H1 (cell line): Measurements from ENCODE around the gene CPD. TPM values are rescaled to one million over a fixed set of nuclear protein-coding genes. Genes with fewer than 3 reads are reported as not detected.

Experiments
- CTCF ChIA-PET: fragments of 300-600 bp; sonication (Branson Sonifier 250); formaldehyde crosslinking; loops from one replicate; lab custom pipeline; 2021; ENCODE audit not compliant: partially characterized antibody; lab: Charles Lee
- POLR2A ChIA-PET: fragments of 300-600 bp; sonication (Branson Sonifier 250); formaldehyde crosslinking; loops from one replicate; lab custom pipeline; 2021; ENCODE audit warnings: inconsistent platforms; ENCODE audit not compliant: partially characterized antibody; lab: Charles Lee
- DNase-seq, 2 experiments: peaks; one replicate each; pipeline versions ENCODE4 v3.0.0 to v3.0.0-alpha.2; 2010 to 2022; ENCODE audit warnings: low spot score in 2 of 2, low read depth in 1 of 2, mixed read lengths in 1 of 2
- FAIRE-seq: peaks from 2 replicates; lab custom pipeline; 2011; peaks lifted over from hg19 to GRCh38; lab: Jason Lieb, UNC
- H2AFZ ChIP-seq: 2 replicates; pipeline ENCODE4 v1.8.1; 2012; ENCODE audit warnings: low read length, inconsistent platforms
- H2AK5ac ChIP-seq: 2 replicates; pipeline ENCODE4 v1.6.1; 2013; ENCODE audit warnings: low read depth, low read length
- H2BK120ac ChIP-seq: replicated peaks from 2 replicates; pipeline ENCODE3; 2013; ENCODE audit warnings: low read depth, low read length, inconsistent platforms
- H2BK12ac ChIP-seq: 2 replicates; pipeline ENCODE4 v1.6.1; 2013; ENCODE audit warnings: low read depth, low read length
- H2BK15ac ChIP-seq: 2 replicates; pipeline ENCODE4 v1.6.1; 2013; ENCODE audit warnings: low read length
- H2BK20ac ChIP-seq: 2 replicates; pipeline ENCODE4 v1.6.1; 2013; ENCODE audit warnings: low read length
- H2BK5ac ChIP-seq: 2 replicates; pipeline ENCODE4 v1.6.1; 2013; ENCODE audit warnings: low read depth, low read length
- H3K14ac ChIP-seq: 2 replicates; pipeline ENCODE4 v1.6.1; 2013; ENCODE audit warnings: inconsistent platforms; ENCODE audit not compliant: insufficient read length
- H3K18ac ChIP-seq: 2 replicates; pipeline ENCODE4 v1.6.1; 2013; ENCODE audit warnings: low read length; ENCODE audit errors: extremely low read depth
- H3K23ac ChIP-seq: 2 replicates; pipeline ENCODE4 v1.6.1; 2013; ENCODE audit warnings: inconsistent platforms; ENCODE audit not compliant: insufficient read length
- H3K23me2 ChIP-seq: 2 replicates; pipeline ENCODE4 v1.6.1; 2013; ENCODE audit warnings: low read depth, low read length
- H3K27ac ChIP-seq: 2 replicates; pipeline ENCODE4 v1.6.1; 2011; ENCODE audit warnings: low read depth, low read length, inconsistent platforms
- H3K27me3 ChIP-seq, 4 experiments: replicated peaks in 1 of 4; 1 replicate in 1 of 4; 2 replicates in 3 of 4; pipeline versions ENCODE4 v1.6.1 to v1.8.1; 2011 to 2013; ENCODE audit warnings: low read length in 3 of 4, mild to moderate bottlenecking in 3 of 4, inconsistent platforms in 2 of 4, mixed read lengths in 2 of 4, moderate library complexity in 1 of 4; ENCODE audit not compliant: control insufficient read depth in 3 of 4, insufficient read depth in 3 of 4; ENCODE audit errors: extremely low read depth in 1 of 4
- H3K36me3 ChIP-seq, 4 experiments: 2 replicates each; pipeline versions ENCODE4 v1.6.1 to v1.8.1; 2011 to 2013; ENCODE audit warnings: mild to moderate bottlenecking in 4 of 4, low read length in 3 of 4, moderate library complexity in 2 of 4, control low read depth in 1 of 4, inconsistent platforms in 1 of 4; ENCODE audit not compliant: insufficient read depth in 4 of 4, control insufficient read depth in 2 of 4
- H3K4ac ChIP-seq: replicated peaks from 2 replicates; pipeline ENCODE3; 2013; ENCODE audit warnings: low read length, low read depth, mixed read lengths, inconsistent platforms; ENCODE audit not compliant: insufficient read length
- H3K4me1 ChIP-seq, 4 experiments: replicated peaks in 1 of 4; 1 replicate in 1 of 4; 2 replicates in 3 of 4; pipeline versions ENCODE4 v1.6.1 to v1.8.1; 2011 to 2013; ENCODE audit warnings: low read length in 3 of 4, inconsistent platforms in 2 of 4, mixed read lengths in 1 of 4; ENCODE audit not compliant: insufficient read depth in 4 of 4, control insufficient read depth in 3 of 4
- H3K4me2 ChIP-seq, 2 experiments: 2 replicates each; pipeline versions ENCODE4 v1.6.1 to v1.8.1; 2011 to 2013; ENCODE audit warnings: low read depth in 2 of 2, low read length in 2 of 2, control low read depth in 1 of 2, inconsistent platforms in 1 of 2, mild to moderate bottlenecking in 1 of 2; ENCODE audit not compliant: insufficient read depth in 1 of 2
- H3K4me3 ChIP-seq, 4 experiments: fragments of 200-600, 300-600 bp in 1 of 4; sonication (generic), shearing (Covaris generic), sonication (Bioruptor Twin) in 1 of 4; 2 replicates each; pipeline versions ENCODE4 v1.5.1 to v1.8.1; 2011 to 2016; ENCODE audit warnings: low read length in 4 of 4, low read depth in 3 of 4, control low read depth in 2 of 4, inconsistent platforms in 2 of 4, mild to moderate bottlenecking in 2 of 4, mixed read lengths in 1 of 4, moderate library complexity in 1 of 4; ENCODE audit not compliant: insufficient read depth in 2 of 4; ENCODE audit errors: extremely low read depth in 1 of 4
- H3K56ac ChIP-seq: replicated peaks from 2 replicates; pipeline ENCODE3; 2013; ENCODE audit warnings: low read depth, mild to moderate bottlenecking, mixed read lengths, low read length, inconsistent platforms; ENCODE audit not compliant: insufficient read length
- H3K79me1 ChIP-seq: 2 replicates; pipeline ENCODE4 v1.6.1; 2013; ENCODE audit warnings: low read depth, low read length, control low read depth
- H3K79me2 ChIP-seq, 2 experiments: 2 replicates each; pipeline versions ENCODE4 v1.6.1 to v1.8.1; 2012 to 2013; ENCODE audit warnings: low read length in 2 of 2, mild to moderate bottlenecking in 2 of 2, inconsistent platforms in 1 of 2; ENCODE audit not compliant: insufficient read depth in 2 of 2, control insufficient read depth in 1 of 2
- H3K9ac ChIP-seq, 4 experiments: replicated peaks in 1 of 4; 1 replicate in 1 of 4; 2 replicates in 3 of 4; pipeline versions ENCODE4 v1.6.1 to v1.8.1; 2011 to 2013; ENCODE audit warnings: low read depth in 3 of 4, low read length in 3 of 4, control low read depth in 2 of 4, mild to moderate bottlenecking in 2 of 4, moderate library complexity in 2 of 4, inconsistent platforms in 1 of 4; ENCODE audit errors: extremely low read depth in 1 of 4
- H3K9me3 ChIP-seq, 2 experiments: 2 replicates each; pipeline versions ENCODE4 v1.6.1 to v1.8.1; 2012 to 2013; ENCODE audit warnings: mild to moderate bottlenecking in 2 of 2, moderate library complexity in 2 of 2, control low read depth in 1 of 2, inconsistent platforms in 1 of 2, low read depth in 1 of 2, low read length in 1 of 2, mixed read lengths in 1 of 2; ENCODE audit not compliant: insufficient read depth in 2 of 2
- H4K20me1 ChIP-seq, 2 experiments: replicated peaks in 1 of 2; 2 replicates each; pipeline versions ENCODE3 to v1.8.1; 2011 to 2013; ENCODE audit warnings: inconsistent platforms in 2 of 2, low read length in 2 of 2, mild to moderate bottlenecking in 1 of 2; ENCODE audit not compliant: insufficient read depth in 2 of 2, control insufficient read depth in 1 of 2
- H4K5ac ChIP-seq: 2 replicates; pipeline ENCODE4 v1.6.1; 2013; ENCODE audit warnings: low read length, low read depth, mixed read lengths, inconsistent platforms; ENCODE audit not compliant: insufficient read length
- H4K8ac ChIP-seq: 2 replicates; pipeline ENCODE4 v1.8.0; 2013; ENCODE audit warnings: mild to moderate bottlenecking, moderate library complexity, low read length, inconsistent platforms; ENCODE audit not compliant: insufficient read depth; ENCODE audit errors: extremely low read depth
- H4K91ac ChIP-seq: replicated peaks from 2 replicates; pipeline ENCODE3; 2013; ENCODE audit warnings: low read length, mixed read lengths, inconsistent platforms; ENCODE audit not compliant: insufficient read length
- ASH2L ChIP-seq: fragments of 200-600, 300-600 bp; sonication (generic); IDR thresholded peaks from one replicate; pipeline ENCODE4 v1.7.1; 2017; ENCODE audit warnings: low read length
- BACH1 ChIP-seq: IDR thresholded peaks from 2 replicates; pipeline ENCODE4 v1.6.1; 2012; ENCODE audit warnings: low read length, improper control_type of control experiment
- EGR1 ChIP-seq: IDR thresholded peaks from 2 replicates; pipeline ENCODE4 v1.6.1; 2011; ENCODE audit warnings: low read depth, low read length, borderline replicate concordance
- FOSL1 ChIP-seq: IDR thresholded peaks from 2 replicates; pipeline ENCODE4 v1.6.1; 2011; ENCODE audit warnings: mild to moderate bottlenecking, low read depth, low read length, moderate library complexity; ENCODE audit not compliant: insufficient read depth
- POLR2A ChIP-seq, 2 experiments: IDR thresholded peaks; 1 replicate in 1 of 2; 2 replicates in 1 of 2; pipeline ENCODE4 v1.6.1; 2011; ENCODE audit warnings: low read depth in 2 of 2, low read length in 2 of 2, mild to moderate bottlenecking in 2 of 2; ENCODE audit errors: control extremely low read depth in 1 of 2
- RBBP5 ChIP-seq: IDR thresholded peaks from 2 replicates; pipeline ENCODE4 v1.7.1; 2012; ENCODE audit warnings: low read depth, mild to moderate bottlenecking, inconsistent platforms, low read length, moderate library complexity, borderline replicate concordance
- RNF2 ChIP-seq: fragments of 200-900, 300-1000 bp; sonication (generic); IDR thresholded peaks from 2 replicates; pipeline ENCODE4 v1.7.1; 2016; ENCODE audit warnings: borderline replicate concordance, low read depth, mild to moderate bottlenecking, antibody characterized with exemption, low read length; ENCODE audit not compliant: poor library complexity, severe bottlenecking; ENCODE audit errors: missing control alignments
- TBP ChIP-seq: IDR thresholded peaks from 2 replicates; pipeline ENCODE4 v1.6.1; 2011; ENCODE audit warnings: low read depth, low read length, improper control_type of control experiment
- TCF12 ChIP-seq: IDR thresholded peaks from 2 replicates; pipeline ENCODE4 v1.6.1; 2011; ENCODE audit warnings: low read depth, mild to moderate bottlenecking, low read length
- WGBS, 2 experiments: shearing (Covaris generic) in 1 of 2; methylation state at CpG; one replicate each; pipeline versions ENCODE4 v1.1.6 to v1.1.7; 2013 to 2015; ENCODE audit warnings: low lambda C conversion rate in 2 of 2, mixed read lengths in 2 of 2, inconsistent platforms in 1 of 2, low coverage in 1 of 2, missing lambda C conversion rate in 1 of 2; ENCODE audit not compliant: insufficient replicate concordance in 2 of 2, insufficient coverage in 1 of 2, insufficient read length in 1 of 2; ENCODE audit errors: extremely low coverage in 1 of 2, missing lambda C conversion rate in 1 of 2; 5-methylcytosine and 5-hydroxymethylcytosine counted together
- polyA plus RNA-seq, 7 experiments: library from polyadenylated mRNA; depleted of rRNA in 3 of 7; stranded (reverse) in 5 of 7; unstranded in 2 of 7; fragments of >200 nt in 5 of 7; fragments of 200-250 nt in 2 of 7; gene quantifications; 1 replicate in 5 of 7; 2 replicates in 1 of 7; 4 replicates in 1 of 7; pipeline versions ENCODE4 v1.2.1 to v1.2.3, GENCODE V29; 2011 to 2013; ENCODE audit warnings: missing spikeins in 2 of 7, mixed read lengths in 2 of 7
- total RNA-seq: library from RNA; stranded (reverse); fragmentation: NEBNext Ultra II Directional; extraction: Animal tissue kit (Norgen Biotek cat#: 25700); gene quantifications from 2 replicates; pipeline ENCODE4 v1.2.1, GENCODE V29; 2021
- TF ChIP-seq, protein P1 (sequence below): IDR thresholded peaks from 2 replicates; pipeline ENCODE4 v1.6.1; 2012; ENCODE audit warnings: inconsistent platforms

CPD gene
- total and polyA plus RNA-seq, 2 of the 8 experiments (the other 6 are each of a cell fraction or from before 2014, with no cell fraction given), result 8.6 to 46.2 TPM

DNA sequence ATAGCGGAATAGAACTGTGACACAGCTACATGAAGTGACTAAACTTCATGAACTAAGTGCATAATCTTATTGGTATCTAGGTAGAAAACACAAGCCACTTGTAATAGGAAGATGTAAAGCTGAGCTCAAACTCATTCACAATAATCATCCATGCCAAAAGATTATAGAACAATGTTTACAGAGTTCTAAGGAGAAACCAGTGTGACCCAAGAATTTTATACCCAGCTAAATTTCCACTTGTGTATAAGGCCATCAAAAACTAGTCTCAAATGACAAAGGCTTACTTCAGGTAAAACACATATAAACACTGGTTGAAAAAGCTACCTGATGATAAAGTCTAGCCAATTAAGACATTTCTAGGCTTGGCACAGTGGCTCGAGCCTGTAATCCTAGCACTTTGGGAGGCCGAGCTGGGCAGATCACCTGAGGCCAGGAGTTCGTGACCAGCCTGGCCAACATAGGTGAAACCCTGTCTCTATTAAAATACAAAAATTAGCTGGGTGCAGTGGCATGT is 16.9 kb upstream of the CPD start:
- DNase-seq (no peak), FAIRE-seq (no peak)
- Histone ChIP-seq H2BK5ac (no peak overlapping the region), H3K4me2 (no peak overlapping the region), H3K27ac (no peak overlapping the region), H2BK120ac (no peak overlapping the region), H3K79me2 (no peaks in the 10 kb centered on the region), H2BK12ac (no peak overlapping the region), H4K20me1 (no peaks in the 10 kb centered on the region), H3K18ac (no peak overlapping the region), H3K36me3 (no peaks in the 10 kb centered on the region), H3K9ac (no peak overlapping the region), H4K8ac (no peak overlapping the region), H3K4me3 (no peak overlapping the region), H4K5ac (no peak overlapping the region), H4K91ac (no peak overlapping the region), H2BK20ac (no peak overlapping the region), H3K79me1 (no peaks in the 10 kb centered on the region), H3K23me2 (no peaks in the 10 kb centered on the region), H3K23ac (no peak overlapping the region), H3K56ac (no peak overlapping the region), H2AK5ac (no peak overlapping the region), H2BK15ac (no peak overlapping the region), H2AFZ (no peak overlapping the region), H3K4ac (no peak overlapping the region), H3K14ac (no peak overlapping the region), H3K4me1 (no peaks in the 10 kb centered on the region), H3K9me3 (peaks cover 0 to 4% of the 10 kb centered on the region in 2 experiments; a peak in 1 of 4 replicates), H3K27me3 (no peaks in the 10 kb centered on the region)
- 92% methylated on average over 4 of the region's 4 CpGs; no CpG with 5 or more reads in 1 of the 2 experiments for WGBS, 2 experiments
- TF ChIP-seq TCF12, result no peak
- TF ChIP-seq BACH1, result no peak
- TF ChIP-seq, protein P1, sequence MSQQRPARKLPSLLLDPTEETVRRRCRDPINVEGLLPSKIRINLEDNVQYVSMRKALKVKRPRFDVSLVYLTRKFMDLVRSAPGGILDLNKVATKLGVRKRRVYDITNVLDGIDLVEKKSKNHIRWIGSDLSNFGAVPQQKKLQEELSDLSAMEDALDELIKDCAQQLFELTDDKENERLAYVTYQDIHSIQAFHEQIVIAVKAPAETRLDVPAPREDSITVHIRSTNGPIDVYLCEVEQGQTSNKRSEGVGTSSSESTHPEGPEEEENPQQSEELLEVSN, result no peak
- no peak for TF ChIP-seq TBP
- no peak for TF ChIP-seq POLR2A (IDR thresholded peaks at IDR 0.05; ENCODE audit: control extremely low read depth in 1 of 2, low read depth in 2 of 2, low read length in 2 of 2)
- TF ChIP-seq EGR1, result no peak
- no peak for TF ChIP-seq RBBP5
- TF ChIP-seq ASH2L, result no peak
- TF ChIP-seq FOSL1, result no peak
- TF ChIP-seq RNF2, result no peak
- POLR2A ChIA-PET, result no interaction called here
- CTCF ChIA-PET, result interaction anchor here (0.8 to 1.8 kb wide), 3 partner anchors 10 to 13 kb away, joined by 4 to 5 read pairs (median 5); no protein-coding TSS in a partner anchor
